Mesendoderm (in vitro differentiated cells): Measurements from ENCODE around the gene PBX4.

Experiments
- DNase-seq: peaks from one replicate; pipeline ENCODE4 v3.0.0; 2013
- H2AK5ac ChIP-seq: 2 replicates; pipeline ENCODE4 v1.6.1; 2013; ENCODE audit warnings: low read length, inconsistent platforms
- H2BK120ac ChIP-seq: 2 replicates; pipeline ENCODE4 v1.6.1; 2013; ENCODE audit warnings: low read depth, mild to moderate bottlenecking, low read length, moderate library complexity, mixed read lengths
- H2BK15ac ChIP-seq: replicated peaks from 2 replicates; pipeline ENCODE4 v1.6.1; 2013; ENCODE audit warnings: low read depth, mild to moderate bottlenecking, moderate library complexity
- H2BK5ac ChIP-seq: 2 replicates; pipeline ENCODE4 v1.6.1; 2013; ENCODE audit warnings: low read length, inconsistent platforms
- H3K18ac ChIP-seq: 2 replicates; pipeline ENCODE4 v1.6.1; 2013; ENCODE audit warnings: mild to moderate bottlenecking, low read length, mixed read lengths
- H3K23ac ChIP-seq: one replicate; pipeline ENCODE4 v1.6.1; 2013; ENCODE audit warnings: low read length
- H3K27ac ChIP-seq: 2 replicates; pipeline ENCODE4 v1.5.1; 2013; ENCODE audit warnings: low read depth, mild to moderate bottlenecking, inconsistent platforms, low read length, moderate library complexity
- H3K27me3 ChIP-seq: 2 replicates; pipeline ENCODE4 v1.6.1; 2013; ENCODE audit warnings: low read length, control low read depth, mild to moderate bottlenecking, inconsistent platforms; ENCODE audit not compliant: insufficient read depth, poor library complexity
- H3K36me3 ChIP-seq: 2 replicates; pipeline ENCODE4 v1.6.1; 2013; ENCODE audit warnings: low read length, inconsistent platforms; ENCODE audit not compliant: control insufficient read depth, insufficient read depth
- H3K4ac ChIP-seq: one replicate; pipeline ENCODE4 v1.6.1; 2013; ENCODE audit warnings: low read depth, mild to moderate bottlenecking, low read length, moderate library complexity
- H3K4me1 ChIP-seq: 2 replicates; pipeline ENCODE4 v1.6.1; 2013; ENCODE audit warnings: low read depth, low read length, inconsistent platforms; ENCODE audit not compliant: control insufficient read depth
- H3K4me2 ChIP-seq: 2 replicates; pipeline ENCODE4 v1.6.1; 2013; ENCODE audit warnings: low read length
- H3K4me3 ChIP-seq: 2 replicates; pipeline ENCODE4 v1.5.1; 2013; ENCODE audit warnings: mild to moderate bottlenecking, low read length
- H3K56ac ChIP-seq: one replicate; pipeline ENCODE4 v1.6.1; 2013; ENCODE audit warnings: low read length
- H3K79me1 ChIP-seq: 2 replicates; pipeline ENCODE4 v1.6.1; 2013; ENCODE audit warnings: low read length, inconsistent platforms
- H3K79me2 ChIP-seq: 2 replicates; pipeline ENCODE4 v1.6.1; 2013; ENCODE audit warnings: mild to moderate bottlenecking, low read length; ENCODE audit not compliant: control insufficient read depth, insufficient read depth
- H3K9ac ChIP-seq: 2 replicates; pipeline ENCODE4 v1.6.1; 2013; ENCODE audit warnings: low read length, inconsistent platforms
- H4K5ac ChIP-seq: one replicate; pipeline ENCODE4 v1.6.1; 2013; ENCODE audit warnings: low read length
- H4K8ac ChIP-seq: one replicate; pipeline ENCODE4 v1.6.1; 2013; ENCODE audit warnings: low read depth, mild to moderate bottlenecking, control low read depth, low read length, moderate library complexity
- WGBS: extraction: QIAGEN DNeasy Blood & Tissue Kit; methylation state at CpG from one replicate; pipeline ENCODE4 v1.1.7; 2013; ENCODE audit warnings: low lambda C conversion rate, missing lambda C conversion rate; ENCODE audit not compliant: insufficient coverage; ENCODE audit errors: extremely low coverage; 5-methylcytosine and 5-hydroxymethylcytosine counted together

Gene PBX4

DNA sequence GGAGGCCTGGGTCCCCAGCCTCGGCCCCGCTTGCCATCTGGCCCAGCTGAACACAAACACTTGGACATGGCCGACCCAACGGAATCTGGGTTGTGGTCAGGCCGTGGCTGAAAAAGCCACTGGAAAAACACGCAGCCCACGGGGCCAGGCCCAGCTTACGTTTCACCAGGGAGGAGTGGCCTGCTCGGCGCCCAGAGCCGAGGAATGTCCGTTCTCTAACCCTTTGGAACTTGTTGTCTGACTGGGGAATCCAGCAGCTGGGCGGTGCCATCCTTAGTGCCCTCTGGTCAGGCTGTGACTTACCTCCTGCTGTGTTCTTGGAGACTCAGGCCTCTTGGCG lies 66.7 kb downstream of the PBX4 start:
- Histone ChIP-seq H3K18ac (no peak overlapping the region), H3K36me3 (no peaks in the 10 kb centered on the region), H3K4me3 (no peak overlapping the region), H2BK15ac (no peak overlapping the region), H2AK5ac (no peak overlapping the region), H3K56ac (no peak overlapping the region), H3K27ac (no peak overlapping the region), H3K4ac (no peak overlapping the region), H2BK5ac (no peak overlapping the region), H3K4me2 (no peak overlapping the region), H3K27me3 (no peaks in the 10 kb centered on the region), H3K23ac (no peak overlapping the region), H3K4me1 (no peaks in the 10 kb centered on the region), H3K79me2 (no peaks in the 10 kb centered on the region), H4K5ac (no peak overlapping the region), H3K9ac (no peak overlapping the region), H4K8ac (no peak overlapping the region), H2BK120ac (no peak overlapping the region), H3K79me1 (no peaks in the 10 kb centered on the region)
- DNase-seq: no peak
- WGBS: no CpG with 5 or more reads among the region's 14 CpGs

DNA sequence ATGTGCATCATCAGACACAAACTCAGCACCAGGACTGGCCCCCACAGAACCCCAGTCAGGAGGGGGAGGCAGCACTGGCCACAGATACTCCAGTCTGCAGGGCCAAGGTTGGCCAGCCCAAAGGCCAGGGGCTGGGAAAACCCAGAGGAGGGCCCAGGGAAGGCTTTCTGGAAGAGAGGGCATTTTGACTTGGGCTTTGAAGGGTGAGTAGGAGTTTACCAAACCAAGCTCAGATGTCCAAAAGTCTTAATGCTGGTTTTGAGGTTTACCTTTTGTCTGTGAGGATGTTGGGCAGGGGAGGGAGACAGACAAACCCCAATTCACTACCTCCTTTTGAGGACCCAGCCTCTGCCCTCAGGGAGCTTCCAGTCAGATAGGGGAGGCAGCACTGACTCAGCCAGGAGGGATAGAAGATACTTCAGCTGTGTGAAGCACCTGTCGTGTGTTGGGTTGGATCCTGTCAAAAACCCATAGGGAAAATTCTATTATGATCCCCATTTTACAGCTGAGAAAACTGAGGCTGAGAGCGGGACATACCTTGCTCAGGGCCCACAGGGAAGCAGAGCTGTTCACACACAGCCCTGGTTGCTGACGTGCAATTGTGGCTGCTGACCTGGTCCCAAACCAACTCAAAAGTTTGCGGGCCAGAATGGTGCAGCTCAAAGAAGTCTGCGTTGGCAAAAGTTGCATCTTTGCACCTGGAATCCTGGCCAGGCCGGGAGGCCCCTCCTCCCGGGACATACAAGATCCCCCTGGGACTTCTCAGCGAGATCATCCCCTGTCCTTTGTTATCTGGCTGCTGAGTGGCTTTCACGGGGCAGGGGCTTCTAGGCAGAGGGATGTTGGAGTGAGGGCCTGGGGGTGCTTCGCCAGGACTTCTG lies 67.3 kb downstream of the PBX4 start:
- Histone ChIP-seq H3K27ac (no peak overlapping the region), H2BK15ac (no peak overlapping the region), H3K56ac (no peak overlapping the region), H3K79me2 (no peaks in the 10 kb centered on the region), H3K4ac (no peak overlapping the region), H3K27me3 (no peaks in the 10 kb centered on the region), H2BK120ac (no peak overlapping the region), H3K18ac (no peak overlapping the region), H3K36me3 (no peaks in the 10 kb centered on the region), H2AK5ac (no peak overlapping the region), H3K4me2 (no peak overlapping the region), H2BK5ac (no peak overlapping the region), H3K23ac (no peak overlapping the region), H3K4me3 (no peak overlapping the region), H3K4me1 (no peaks in the 10 kb centered on the region), H4K5ac (no peak overlapping the region), H3K9ac (no peak overlapping the region), H4K8ac (no peak overlapping the region), H3K79me1 (no peaks in the 10 kb centered on the region)
- peak; percentile 51 for DNase-seq
- no CpG with 5 or more reads among the region's 10 CpGs for WGBS

DNA sequence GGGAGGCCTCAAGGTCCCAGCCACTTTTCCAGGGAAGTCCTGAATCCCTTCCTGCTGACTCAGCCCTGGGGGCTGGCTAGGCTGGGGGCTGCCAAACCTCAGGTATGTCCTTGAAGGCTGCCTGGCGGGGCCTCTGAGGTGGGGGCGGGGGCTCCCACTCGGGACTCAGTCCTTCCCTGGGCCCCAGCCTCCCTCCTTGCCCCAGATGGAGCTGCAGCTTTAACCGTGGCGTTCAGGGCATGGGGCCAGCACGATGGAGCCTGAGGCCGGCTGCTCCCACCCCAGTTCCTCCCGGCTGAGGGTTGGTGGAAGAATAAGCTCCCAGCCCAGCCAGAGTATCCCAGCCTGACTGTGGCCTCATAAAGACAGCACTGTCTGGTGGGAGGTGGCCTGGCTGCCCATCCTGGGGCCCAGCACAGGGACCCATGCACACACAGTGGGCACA lies 68.0 kb downstream of the PBX4 start:
- H3K79me2 ChIP-seq: no peaks in the 10 kb centered on the region
- H3K27me3 ChIP-seq: no peaks in the 10 kb centered on the region
- no peaks in the 10 kb centered on the region for H3K79me1 ChIP-seq
- no peak overlapping the region for H2BK5ac ChIP-seq
- WGBS: no CpG with 5 or more reads among the region's 8 CpGs
- H3K4me2 ChIP-seq: no peak overlapping the region
- H3K27ac ChIP-seq: no peak overlapping the region
- no peak overlapping the region for H3K56ac ChIP-seq
- H3K9ac ChIP-seq: no peak overlapping the region
- no peaks in the 10 kb centered on the region for H3K4me1 ChIP-seq
- H4K5ac ChIP-seq: no peak overlapping the region
- H2AK5ac ChIP-seq: no peak overlapping the region
- H3K18ac ChIP-seq: no peak overlapping the region
- H3K4me3 ChIP-seq: no peak overlapping the region
- H3K36me3 ChIP-seq: no peaks in the 10 kb centered on the region
- H2BK120ac ChIP-seq: no peak overlapping the region
- no peak overlapping the region for H4K8ac ChIP-seq
- no peak overlapping the region for H3K23ac ChIP-seq
- no peak overlapping the region for H2BK15ac ChIP-seq
- H3K4ac ChIP-seq: no peak overlapping the region
- DNase-seq: peak; percentile 34

DNA sequence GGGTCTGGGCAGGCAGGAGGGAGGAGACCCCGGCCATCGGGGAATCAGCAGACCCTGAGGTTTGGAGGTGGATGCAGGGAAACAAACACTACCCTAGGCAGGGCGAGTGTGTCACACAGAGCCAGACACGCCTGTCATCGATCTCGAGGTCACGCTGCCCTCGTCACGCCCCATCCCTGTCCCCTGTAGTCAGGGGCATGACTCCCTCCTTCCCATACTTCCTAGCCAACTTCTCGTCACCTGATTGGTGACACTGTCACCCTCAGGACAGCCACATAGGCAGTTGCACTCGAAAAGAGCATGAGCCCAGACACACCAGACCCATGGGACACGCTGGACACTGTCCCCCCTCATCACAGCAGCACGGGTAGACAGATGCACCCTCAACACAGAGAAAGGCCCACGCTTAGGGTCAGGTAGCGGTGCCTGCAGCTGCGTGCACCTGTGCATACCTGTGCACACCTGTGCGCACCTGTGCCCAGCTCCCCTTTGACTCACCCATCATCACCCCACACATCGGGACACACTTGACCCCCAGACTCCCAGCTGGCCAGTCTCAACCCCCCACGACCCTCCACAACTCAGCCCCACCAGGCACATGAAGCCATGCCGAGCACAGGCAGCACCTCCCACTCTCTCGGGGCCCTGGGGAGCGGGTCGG lies 68.6 kb downstream of the PBX4 start:
- WGBS: no CpG with 5 or more reads among the region's 23 CpGs
- H3K4me1 ChIP-seq: no peaks in the 10 kb centered on the region

DNA sequence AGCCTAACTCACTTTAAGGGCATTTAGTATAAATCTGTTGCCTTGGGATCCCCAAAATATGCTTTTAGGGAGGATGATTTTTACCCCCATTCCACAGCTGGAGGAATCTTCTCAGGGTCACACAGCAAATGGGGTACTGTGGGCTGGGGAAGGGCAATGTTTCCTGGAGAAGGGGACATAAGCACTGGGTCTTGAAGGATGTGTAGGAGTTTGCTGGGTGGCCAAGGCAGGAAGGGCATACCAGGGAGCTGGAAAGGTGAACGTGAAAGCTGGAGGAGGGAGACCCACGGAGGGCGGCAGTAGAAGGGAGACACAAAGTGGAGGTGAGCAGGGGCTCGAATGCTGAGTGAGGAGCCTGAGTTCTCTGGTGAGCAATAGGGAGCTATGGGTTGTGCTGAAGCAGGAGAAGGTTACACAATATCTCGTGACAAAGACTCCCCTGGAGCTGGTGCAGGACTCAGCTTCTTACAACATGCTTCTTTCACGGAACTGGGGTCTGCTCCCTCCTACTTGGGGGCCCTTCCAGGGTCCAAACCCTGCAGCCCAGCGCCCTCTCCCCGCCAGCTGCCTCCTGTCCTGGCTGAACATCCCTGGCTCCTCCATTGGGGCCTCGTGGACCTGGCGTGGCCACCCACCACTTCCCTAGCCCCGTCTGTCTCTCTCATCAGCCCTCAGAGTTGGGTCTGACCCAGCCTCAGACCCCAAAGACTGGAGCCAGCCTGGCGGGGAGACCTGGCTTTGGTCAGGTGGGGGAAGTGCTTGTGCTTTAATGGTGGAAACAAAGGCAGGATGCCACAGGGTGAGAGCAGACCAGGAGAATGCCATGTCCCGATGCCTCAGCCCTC lies 69.3 kb downstream of the PBX4 start:
- no CpG with 5 or more reads among the region's 13 CpGs for WGBS
- H3K27me3 ChIP-seq: no peaks in the 10 kb centered on the region

More for the DNA sequence above, 68.6 kb downstream of the PBX4 start:
- H3K4me2 ChIP-seq: no peak overlapping the region
- no peak for DNase-seq
- H3K27ac ChIP-seq: no peak overlapping the region
- no peaks in the 10 kb centered on the region for H3K36me3 ChIP-seq
- no peaks in the 10 kb centered on the region for H3K79me1 ChIP-seq
- H3K79me2 ChIP-seq: no peaks in the 10 kb centered on the region
- H3K4ac ChIP-seq: no peak overlapping the region
- H3K4me3 ChIP-seq: no peak overlapping the region
- H2BK15ac ChIP-seq: no peak overlapping the region
- no peak overlapping the region for H3K18ac ChIP-seq
- no peak overlapping the region for H3K23ac ChIP-seq
- H2BK120ac ChIP-seq: no peak overlapping the region
- H3K9ac ChIP-seq: no peak overlapping the region
- H3K27me3 ChIP-seq: no peaks in the 10 kb centered on the region
- no peak overlapping the region for H4K5ac ChIP-seq
- H2BK5ac ChIP-seq: no peak overlapping the region
- no peak overlapping the region for H3K56ac ChIP-seq
- no peak overlapping the region for H4K8ac ChIP-seq
- no peak overlapping the region for H2AK5ac ChIP-seq

More for the DNA sequence above, 69.3 kb downstream of the PBX4 start:
- Histone ChIP-seq H4K8ac (no peak overlapping the region), H4K5ac (no peak overlapping the region), H3K4ac (no peak overlapping the region), H3K56ac (no peak overlapping the region), H3K4me3 (no peak overlapping the region), H3K79me1 (no peaks in the 10 kb centered on the region), H3K4me2 (no peak overlapping the region), H2BK5ac (no peak overlapping the region), H3K36me3 (no peaks in the 10 kb centered on the region), H3K18ac (no peak overlapping the region), H2BK120ac (no peak overlapping the region), H2AK5ac (no peak overlapping the region), H3K4me1 (no peaks in the 10 kb centered on the region), H3K23ac (no peak overlapping the region), H3K27ac (no peak overlapping the region), H3K79me2 (no peaks in the 10 kb centered on the region), H3K9ac (no peak overlapping the region), H2BK15ac (no peak overlapping the region)
- DNase-seq: no peak
